Measurements from ENCODE around the gene PLAAT4. TPM values are rescaled to one million over a fixed set of nuclear protein-coding genes. Genes with fewer than 3 reads are reported as not detected.

PLAAT4 gene
- 0.65 and 7.9 TPM in 2 replicates for total RNA-seq

DNA sequence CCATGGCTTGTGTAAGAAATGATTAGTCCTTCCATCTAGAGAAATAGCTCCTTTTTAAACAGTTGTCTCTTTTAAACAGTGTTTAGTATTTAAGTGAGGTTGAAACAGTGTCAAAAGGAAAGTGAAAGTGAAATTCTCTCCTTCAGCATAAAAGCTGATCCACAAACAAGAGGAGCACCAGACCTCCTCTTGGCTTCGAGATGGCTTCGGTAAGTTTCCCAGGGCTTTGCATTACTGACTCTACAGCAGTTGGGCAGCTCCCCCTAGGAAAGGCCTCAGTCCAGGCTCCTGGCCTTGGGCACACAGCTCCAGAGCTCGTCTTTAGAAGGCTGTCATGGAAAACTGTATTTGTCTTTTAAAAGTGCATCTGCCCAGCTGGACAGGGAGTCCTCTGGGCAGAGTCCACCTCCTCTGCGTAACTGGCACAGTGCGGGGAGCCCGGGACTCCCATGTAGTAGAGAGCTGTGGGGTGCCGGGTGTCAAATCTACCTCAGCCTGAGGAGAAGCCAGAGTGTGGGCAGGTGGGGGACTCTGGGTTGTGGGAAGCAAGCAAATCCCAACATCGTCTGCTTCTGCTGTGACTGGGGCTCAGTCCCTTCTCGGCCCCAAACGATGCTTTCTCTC is at the start of gene PLAAT4:
Gene PLAAT4 (plus strand): TSS at position 140 of the 624 bp plus-strand sequence. CDS start 61 bp downstream, at position 201.

GRCh38 chr11:63490551-63491239 is 45.9 kb upstream of the PLAAT4 start, which contains the start of gene PLAAT5:
Gene PLAAT5 (minus strand): TSS chr11:63491167. CDS start chr11:63491034, 133 bp downstream.

GRCh38 chr11:63505857-63506528 is 30.6 kb upstream of the PLAAT4 start, which contains the start of gene LGALS12:
Gene LGALS12 (plus strand): TSS chr11:63506084. CDS start chr11:63506459, 375 bp downstream.

DNA sequence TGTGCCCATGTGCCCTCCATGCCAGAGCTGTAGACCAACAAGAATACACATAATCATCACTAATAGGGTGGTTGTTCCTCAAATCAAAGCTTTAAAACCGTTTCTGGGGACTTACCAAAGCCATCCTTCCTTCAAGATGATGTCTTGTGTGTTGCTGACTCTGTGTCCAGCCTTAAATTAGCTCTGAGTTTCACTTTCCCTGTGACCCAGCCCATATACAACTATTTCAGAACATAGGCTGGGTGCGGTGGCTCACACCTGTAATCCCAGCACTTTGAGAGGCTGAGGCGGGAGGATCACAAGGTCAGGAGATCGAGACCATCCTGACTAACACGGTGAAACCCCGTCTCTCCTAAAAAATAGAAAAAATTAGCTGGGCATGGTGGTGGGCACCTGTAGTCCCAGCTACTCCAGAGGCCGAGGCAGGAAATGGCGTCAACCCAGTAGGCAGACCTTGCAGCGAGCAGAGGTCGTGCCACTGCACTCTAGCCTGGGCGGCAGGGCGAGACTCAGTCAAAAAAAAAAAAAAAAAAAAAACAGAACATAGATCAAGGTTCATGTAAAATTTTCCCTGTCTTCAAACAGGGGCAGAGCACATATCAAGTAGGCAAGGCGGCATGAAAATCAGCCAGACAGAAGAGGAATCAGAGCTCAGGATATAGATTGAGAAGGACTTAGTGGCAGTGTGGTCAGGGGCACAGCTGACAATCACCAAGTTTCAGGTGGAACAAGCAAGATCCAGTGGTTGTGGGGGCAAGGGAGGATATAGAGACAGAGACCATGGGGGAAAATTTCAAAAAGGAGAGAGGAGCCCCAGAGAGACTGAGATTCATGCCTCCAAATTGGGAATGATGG is 26.8 kb downstream of the PLAAT4 start, which contains the start of gene PLAAT2:
Gene PLAAT2 (minus strand): TSS at position 179 of the 855 bp plus-strand sequence. CDS start 55 bp downstream, at position 124.

Other genes with a start within 250 kb of the PLAAT4 start
- not detected in 2 replicates for gene SLC22A9, start 167.0 kb upstream of the PLAAT4 start, total RNA-seq
- not detected in 2 replicates for gene PLAAT5, start 45.6 kb upstream of the PLAAT4 start, total RNA-seq
- not detected in 2 replicates for gene LGALS12, start 30.7 kb upstream of the PLAAT4 start, total RNA-seq
- gene PLAAT2, start 26.6 kb downstream of the PLAAT4 start, total RNA-seq = not detected in 2 replicates
- gene PLAAT3, start 77.6 kb downstream of the PLAAT4 start, total RNA-seq = 28.3 and 55.5 TPM in 2 replicates
- gene ATL3, start 134.6 kb downstream of the PLAAT4 start, total RNA-seq = 70.2 and 76.7 TPM in 2 replicates
- 37.4 and 41.9 TPM in 2 replicates for gene RTN3, start 144.7 kb downstream of the PLAAT4 start, total RNA-seq
- gene ZFTA, start 232.0 kb downstream of the PLAAT4 start, total RNA-seq = 12.3 and 20.4 TPM in 2 replicates

All from epithelial cell of umbilical artery (primary cell).